ENCODE data around the gene KRT7.

Gene KRT7

GRCh38 chr12:52232674-52233461 lies at the start of gene KRT7:
Gene KRT7 (plus strand): TSS chr12:52233243. CDS start chr12:52233297, 54 bp downstream.
- no peak for FAIRE-seq
- DNase-seq (ENCODE audit: low spot score): no peak

GRCh38 chr12:52183544-52183910 lies 49.5 kb upstream of the KRT7 start:
- DNase-seq (ENCODE audit: low spot score): no peak
- FAIRE-seq: no peak

GRCh38 chr12:52183971-52184370 lies 49.1 kb upstream of the KRT7 start:
- no peak for DNase-seq (ENCODE audit: low spot score)
- FAIRE-seq: no peak

- DNase-seq (ENCODE audit: low spot score): no peak
- no peak for FAIRE-seq
These were observed 48.2 kb upstream of the KRT7 start for GRCh38 chr12:52184813-52185212.

- FAIRE-seq (no peak), DNase-seq (ENCODE audit: low spot score) (no peak)
These were observed 47.6 kb upstream of the KRT7 start for GRCh38 chr12:52185400-52185967.

- DNase-seq (ENCODE audit: low spot score) (peak; percentile 75), FAIRE-seq (peak; percentile 65)
These were observed 46.8 kb upstream of the KRT7 start for GRCh38 chr12:52186118-52186840.

GRCh38 chr12:52187206-52187605 lies 45.8 kb upstream of the KRT7 start:
- no peak for FAIRE-seq
- DNase-seq (ENCODE audit: low spot score): no peak

- FAIRE-seq: no peak
- no peak for DNase-seq (ENCODE audit: low spot score)
These were observed 45.4 kb upstream of the KRT7 start for GRCh38 chr12:52187640-52188039.

- DNase-seq (ENCODE audit: low spot score) (no peak), FAIRE-seq (no peak)
These were observed 44.4 kb upstream of the KRT7 start for GRCh38 chr12:52188658-52189057.

GRCh38 chr12:52189376-52190174 lies 43.5 kb upstream of the KRT7 start:
- DNase-seq (ENCODE audit: low spot score) (peak; percentile 74), FAIRE-seq (peak; percentile 77)

GRCh38 chr12:52190860-52191729 lies 41.9 kb upstream of the KRT7 start:
- FAIRE-seq: no peak
- DNase-seq (ENCODE audit: low spot score): peak; percentile 41

- DNase-seq (ENCODE audit: low spot score): peak; percentile 98
- FAIRE-seq: peak; percentile 90
These were observed 40.9 kb upstream of the KRT7 start, which contains the start of gene KRT80 for GRCh38 chr12:52191841-52192791. Gene KRT80 (minus strand): TSS chr12:52192014. CDS start chr12:52191902, 112 bp downstream.

GRCh38 chr12:52193532-52193931 lies 39.5 kb upstream of the KRT7 start:
- FAIRE-seq (no peak), DNase-seq (ENCODE audit: low spot score) (no peak)

- no peak for FAIRE-seq
- DNase-seq (ENCODE audit: low spot score): no peak
These were observed 39.1 kb upstream of the KRT7 start for GRCh38 chr12:52193991-52194390.

GRCh38 chr12:52195065-52195730 lies 37.8 kb upstream of the KRT7 start:
- peak; percentile 13 for DNase-seq (ENCODE audit: low spot score)
- no peak for FAIRE-seq

GRCh38 chr12:52197371-52198231 lies 35.4 kb upstream of the KRT7 start:
- FAIRE-seq (no peak), DNase-seq (ENCODE audit: low spot score) (no peak)

GRCh38 chr12:52198454-52199215 lies 34.4 kb upstream of the KRT7 start:
- FAIRE-seq: no peak
- DNase-seq (ENCODE audit: low spot score): no peak
